T1000 (cell line): Measurements from ENCODE around the gene C19orf12.
"Not testable (repeated sequence)": the region's sequence is repeated elsewhere in the genome, so short reads cannot be mapped to it uniquely, and the experiment has no call there.

Experiments used
- DNase-seq: peaks from one replicate; lab custom pipeline; 2025; ENCODE audit warnings: mixed read lengths; lab: John Stamatoyannopoulos, UW

The C19orf12 gene

GRCh38 chr19:29731331-29731850, 16.3 kb upstream of the C19orf12 start:
- DNase-seq: no peak

- no peak for DNase-seq
Observed at GRCh38 chr19:29727906-29728305, 12.8 kb upstream of the C19orf12 start.

DNA sequence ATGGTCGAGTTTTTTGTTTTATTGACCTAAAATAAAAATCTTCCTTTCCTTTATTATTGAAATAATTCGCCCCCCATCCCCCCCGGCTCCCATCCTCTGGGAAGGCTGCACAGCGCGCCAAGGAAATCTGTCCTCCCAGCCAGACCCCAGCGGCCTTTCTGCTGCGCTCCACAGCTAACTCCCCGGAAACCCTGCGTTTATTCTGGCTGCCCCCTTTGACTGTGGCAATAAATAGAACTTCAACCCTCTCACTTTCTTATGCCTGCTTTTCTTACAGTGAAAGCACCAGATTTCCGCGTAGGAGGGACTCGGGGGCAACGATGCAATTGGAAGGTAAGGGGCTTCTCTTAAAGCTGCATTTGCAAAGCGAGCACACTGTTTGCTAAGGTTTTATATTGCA, 9.7 kb upstream of the C19orf12 start:
- DNase-seq: no peak

- DNase-seq: no peak
Observed at GRCh38 chr19:29724102-29724641, 9.1 kb upstream of the C19orf12 start.

- DNase-seq: no peak
Observed at GRCh38 chr19:29717051-29717450, 2.0 kb upstream of the C19orf12 start.

GRCh38 chr19:29715701-29716581, 880 bp upstream of the C19orf12 start:
- no peak for DNase-seq

- no peak for DNase-seq
Observed at GRCh38 chr19:29714371-29714952, 599 bp downstream of the C19orf12 start.

DNA sequence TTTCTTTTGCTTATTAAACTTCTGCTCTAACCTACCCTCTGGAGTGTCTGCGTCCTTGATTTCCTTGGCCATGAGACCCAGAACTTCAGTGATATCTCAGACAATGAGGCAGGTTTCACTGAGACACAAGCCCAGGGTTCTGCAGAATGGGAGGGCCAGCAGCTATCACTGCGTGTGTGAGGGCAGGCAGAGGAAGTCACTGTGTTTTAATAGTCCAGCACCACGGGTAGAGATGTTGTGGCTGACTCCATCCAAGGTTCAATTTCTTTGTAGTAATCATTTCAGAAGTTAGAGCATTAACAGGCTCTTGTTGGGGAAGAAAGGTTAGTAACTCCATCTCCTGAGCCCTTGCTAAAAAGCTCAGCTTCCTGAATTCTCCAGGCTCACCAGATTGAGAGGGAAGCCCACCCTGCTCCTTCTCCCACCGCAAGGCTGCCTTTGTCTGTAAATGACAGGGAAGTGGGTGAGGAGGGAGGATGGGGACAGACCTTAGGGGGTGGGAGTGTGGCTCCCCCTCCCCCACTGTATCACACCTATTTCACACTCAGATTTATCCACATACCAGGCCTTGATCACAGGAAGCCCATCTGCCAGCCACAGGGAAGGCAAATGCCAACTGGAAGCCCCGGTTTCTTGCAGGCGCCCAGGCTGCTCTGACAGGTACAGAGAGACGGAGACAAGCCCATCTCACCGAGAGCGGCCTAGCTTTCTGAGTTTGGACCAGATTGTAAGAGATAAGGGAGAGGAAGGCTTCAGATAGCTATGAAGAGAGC, 2.1 kb downstream of the C19orf12 start:
- no peak for DNase-seq

DNA sequence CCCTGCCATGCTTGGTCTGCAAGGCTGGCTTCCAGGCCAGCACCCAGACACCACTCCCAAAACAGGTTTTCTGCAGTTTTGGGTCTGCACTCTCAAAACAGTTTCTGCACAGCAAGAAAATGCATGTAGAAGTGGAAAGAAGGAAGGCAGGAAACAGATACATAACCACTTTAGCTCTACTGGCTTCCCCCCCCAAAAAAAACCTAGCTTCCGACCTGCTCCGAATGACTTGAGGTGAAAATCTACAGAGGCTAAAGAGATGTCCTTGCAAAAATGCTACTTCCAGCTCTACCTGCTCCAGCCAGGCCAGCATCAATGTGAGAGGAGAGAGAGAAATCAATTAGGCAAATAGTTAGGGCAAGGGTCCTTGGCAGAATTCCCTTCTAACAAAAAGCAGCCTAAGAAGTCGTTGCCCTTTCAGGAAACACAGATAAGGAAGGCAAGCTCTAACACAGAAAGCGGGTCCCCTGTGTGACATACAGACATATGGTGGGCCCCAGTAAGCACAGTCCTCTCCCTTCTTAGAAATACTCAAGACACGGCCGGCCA, 3.4 kb downstream of the C19orf12 start:
- DNase-seq: no peak

GRCh38 chr19:29709440-29709798, 5.6 kb downstream of the C19orf12 start:
- not testable (repeated sequence) for DNase-seq

DNA sequence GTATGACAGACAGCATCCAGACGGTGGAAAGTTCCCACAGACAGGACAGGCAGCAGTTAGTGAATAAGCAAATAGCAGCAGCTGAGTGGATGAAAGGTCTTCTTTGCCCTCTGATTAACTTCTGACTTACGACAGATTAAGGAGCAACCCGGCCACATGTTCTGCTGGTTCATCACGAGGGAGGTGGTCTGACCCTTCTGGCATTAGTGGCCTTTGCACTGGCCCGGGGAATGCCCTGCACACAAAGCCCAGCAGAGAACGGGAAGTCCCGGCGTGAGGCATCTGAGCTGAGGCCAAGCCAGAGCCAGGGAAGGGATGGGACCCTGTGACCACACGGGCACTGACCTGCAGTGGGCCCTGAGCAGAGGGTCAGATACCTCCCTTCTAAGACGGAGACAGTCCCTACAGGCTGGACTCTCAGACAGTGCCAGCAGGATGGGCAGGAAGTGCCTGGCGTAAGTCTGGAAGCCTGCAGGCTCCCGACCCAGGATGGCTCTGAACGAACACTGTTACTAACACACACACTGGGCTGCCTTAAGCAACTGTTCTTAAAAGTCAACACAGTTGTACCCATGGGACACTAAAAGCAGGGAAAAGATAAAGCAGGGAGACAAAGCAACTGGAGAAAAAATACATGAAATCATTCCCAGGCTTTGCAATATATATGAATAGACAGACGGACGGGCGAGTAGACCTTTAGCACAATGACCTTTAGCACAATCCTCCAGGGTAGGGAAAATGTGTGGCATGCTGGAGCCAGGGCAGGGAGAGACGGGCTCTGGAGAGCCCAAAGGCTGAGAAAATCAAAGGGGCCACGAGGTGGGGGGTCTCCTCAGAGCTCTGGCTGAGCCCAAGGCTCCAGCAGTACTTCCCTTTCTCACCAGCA, 6.3 kb downstream of the C19orf12 start:
- DNase-seq: no peak

GRCh38 chr19:29706635-29707034, 8.4 kb downstream of the C19orf12 start:
- no peak for DNase-seq

- no peak for DNase-seq
Observed at GRCh38 chr19:29705706-29706105, 9.4 kb downstream of the C19orf12 start.

GRCh38 chr19:29704562-29705558, 10.2 kb downstream of the C19orf12 start:
- no peak for DNase-seq

DNA sequence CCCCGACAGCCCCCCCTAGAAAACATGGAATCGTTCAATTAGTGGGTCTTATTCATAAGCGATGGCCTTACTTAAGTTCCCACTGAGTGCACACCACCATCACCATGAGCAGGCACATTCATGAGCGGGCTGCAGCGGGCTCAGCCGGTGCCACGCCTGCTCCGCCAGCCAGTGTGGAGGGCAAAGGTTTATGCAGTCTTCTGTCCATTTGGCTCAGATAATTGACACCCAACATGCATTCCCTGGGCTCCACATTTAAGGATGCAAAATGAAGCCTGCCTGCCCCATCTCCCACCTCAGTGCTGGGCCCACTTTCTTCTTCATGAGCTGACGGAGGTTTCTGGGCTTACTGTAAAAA, 12.1 kb downstream of the C19orf12 start:
- no peak for DNase-seq

DNA sequence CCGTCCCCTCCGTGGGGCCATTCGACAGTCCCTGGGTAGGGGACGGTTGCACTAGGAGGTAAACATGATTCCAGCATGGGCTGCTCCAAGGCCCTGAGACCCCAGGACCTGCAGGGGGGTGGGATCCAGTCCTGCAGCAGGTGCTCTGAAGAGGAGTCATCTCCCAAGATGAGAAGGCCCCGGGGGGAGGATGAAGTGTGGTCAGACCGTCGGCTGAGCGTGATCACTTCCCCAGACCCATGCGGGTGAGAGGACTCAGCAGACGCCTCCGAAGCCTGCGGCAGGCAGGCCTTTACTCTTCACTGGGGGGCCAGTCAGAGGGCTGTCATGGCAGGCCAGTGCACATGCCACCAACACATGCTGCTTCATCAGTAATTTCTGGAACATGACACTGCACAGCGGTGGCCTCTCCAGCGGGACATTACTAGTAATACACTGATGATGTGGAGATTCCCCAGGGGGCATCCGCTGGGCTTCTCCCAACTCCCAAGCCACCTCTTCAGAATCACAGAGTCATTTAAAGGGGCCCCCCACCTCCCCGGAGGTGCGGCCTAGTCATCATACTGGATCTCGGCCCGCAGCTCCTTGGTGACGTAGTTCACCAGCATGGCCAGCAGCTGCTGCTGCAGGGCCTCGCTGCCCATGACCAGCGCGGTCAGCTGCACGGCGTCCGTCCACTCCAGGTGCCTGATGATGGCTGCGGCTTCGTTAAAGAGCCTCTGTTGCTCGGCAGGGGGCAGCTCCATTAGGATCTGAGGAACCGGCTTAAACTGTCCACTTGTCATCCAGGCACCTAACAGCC, 12.7 kb downstream of the C19orf12 start:
- no peak for DNase-seq

DNA sequence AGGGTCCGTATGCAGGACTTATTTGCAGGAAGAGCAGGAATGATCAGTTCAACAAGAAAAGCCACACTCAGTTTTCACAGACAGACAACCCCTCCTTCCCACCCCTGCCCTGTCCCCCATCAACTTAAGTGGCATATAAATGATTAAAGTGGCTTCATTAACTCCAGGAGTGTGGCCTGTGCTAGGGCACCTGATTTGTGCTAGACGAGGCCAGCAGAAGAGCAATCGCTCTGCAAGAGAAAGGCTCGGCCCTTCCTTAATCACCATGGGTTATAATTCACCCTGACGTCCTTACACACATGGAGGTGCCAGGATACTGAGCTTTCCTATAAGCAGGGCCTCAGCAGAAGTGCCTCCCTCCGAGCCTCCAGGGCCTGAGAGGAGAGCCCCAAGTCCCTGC, 14.6 kb downstream of the C19orf12 start:
- no peak for DNase-seq

DNA sequence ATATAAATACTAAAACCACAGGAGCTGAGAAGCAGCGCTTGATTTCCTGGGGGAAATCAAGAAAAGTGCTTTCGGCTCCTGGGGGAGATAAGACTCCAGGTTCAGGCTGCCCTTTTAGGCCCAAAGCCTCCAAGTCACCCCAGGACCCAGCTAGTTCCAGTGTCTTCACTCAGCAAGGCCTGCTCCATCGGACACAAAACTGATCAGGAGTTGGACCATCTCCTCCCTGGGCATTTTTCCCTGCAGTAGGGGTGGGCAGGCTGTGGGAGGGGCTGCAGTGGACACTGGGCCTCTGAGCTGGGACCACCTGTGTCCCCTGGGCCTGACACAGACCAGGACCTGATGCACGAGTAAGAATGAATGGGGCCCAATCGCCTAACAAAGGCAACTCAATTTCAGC, 15.2 kb downstream of the C19orf12 start:
- DNase-seq: no peak
